Lower leg skin (tissue), 4 donors: ENCODE results near the gene GRIK3. TPM values are rescaled to one million over a fixed set of nuclear protein-coding genes. Genes with fewer than 3 reads are reported as not detected.

Source experiments
- DNase-seq, 2 donors: peaks; one replicate each; pipeline ENCODE4 v3.0.0-alpha.2; 2019; ENCODE audit warnings: low spot score in 2 of 2
- H3K4me3 ChIP-seq: fragments of 200-600 bp; sonication (generic); 2 replicates; pipeline ENCODE4 v1.5.1; 2017; ENCODE audit warnings: mild to moderate bottlenecking, low read depth; ENCODE audit not compliant: poor library complexity, severe bottlenecking
- CTCF ChIP-seq, 3 donors: fragments of 450-650 bp; IDR thresholded peaks; one replicate each; pipeline ENCODE4 v1.5.1; 2016; ENCODE audit warnings: antibody characterized with exemption in 3 of 3, mild to moderate bottlenecking in 3 of 3, moderate library complexity in 2 of 3
- POLR2A ChIP-seq, 2 donors: fragments of 450-650 bp; IDR thresholded peaks; one replicate each; pipeline ENCODE4 v1.6.1; 2016 to 2017; ENCODE audit warnings: antibody characterized with exemption in 2 of 2, mild to moderate bottlenecking in 1 of 2, moderate library complexity in 1 of 2
- WGBS, 2 donors: methylation state at CpG; one replicate each; pipeline ENCODE4 v1.1.5; 2018; 5-methylcytosine and 5-hydroxymethylcytosine counted together
- intact Hi-C: fragments of 100-400 bp; cut with DNase I; formaldehyde crosslinking; loops from one replicate; pipeline ENCODE4 v1.15.0; 2023; ENCODE audit warnings: low total_unique reads
- total RNA-seq, 4 donors: library from RNA; depleted of rRNA; stranded (reverse); fragments of >200 nt; gene quantifications; one replicate each; pipeline ENCODE4 v1.1.0, GENCODE V29; 2016

GRIK3 gene
- total RNA-seq, 4 donors from 2014 or later, result 0.04 to 0.36 (median 0.19) TPM

DNA sequence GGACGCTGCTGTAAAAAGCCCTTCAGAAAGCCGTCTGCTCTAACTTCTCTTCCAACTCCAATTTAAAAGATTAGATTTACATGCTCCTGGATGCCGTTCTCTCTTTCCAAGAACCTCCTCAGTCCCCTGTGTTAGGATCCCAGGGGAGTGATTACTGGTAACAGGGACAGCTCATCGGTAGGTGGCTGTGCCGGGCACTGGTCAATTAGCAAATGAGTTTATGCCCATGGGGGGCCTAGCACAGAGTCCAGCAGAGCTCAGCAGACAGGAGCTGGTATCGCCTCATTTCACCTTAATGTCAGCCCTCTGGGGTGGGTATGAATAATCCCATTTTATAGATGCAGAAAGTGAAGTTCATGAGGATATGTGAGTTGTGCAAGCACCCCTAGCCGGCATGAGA lies 191.9 kb downstream of the GRIK3 start:
- TF ChIP-seq CTCF (IDR thresholded peaks at IDR 0.05) (no peak), POLR2A (IDR thresholded peaks at IDR 0.05) (no peak)
- H3K4me3 ChIP-seq, result no peak overlapping the region
- DNase-seq, result no peak
- 57 to 60% methylated on average over 7 of the region's 7 CpGs for WGBS, 2 donors
- intact Hi-C loops, result no loop called here

GRCh38 chr1:36839485-36839884 lies 194.8 kb downstream of the GRIK3 start:
- DNase-seq, result no peak
- TF ChIP-seq POLR2A (IDR thresholded peaks at IDR 0.05) (no peak), CTCF (IDR thresholded peaks at IDR 0.05) (no peak)
- 85 to 86% methylated on average over 2 of the region's 2 CpGs for WGBS, 2 donors
- intact Hi-C loops, result no loop called here
- no peak overlapping the region for H3K4me3 ChIP-seq

- no peak for TF ChIP-seq CTCF (IDR thresholded peaks at IDR 0.05)
- no peak overlapping the region for H3K4me3 ChIP-seq
- 34 to 46% methylated on average over 8 of the region's 8 CpGs for WGBS, 2 donors
These were observed 195.4 kb downstream of the GRIK3 start for GRCh38 chr1:36838888-36839287.

DNA sequence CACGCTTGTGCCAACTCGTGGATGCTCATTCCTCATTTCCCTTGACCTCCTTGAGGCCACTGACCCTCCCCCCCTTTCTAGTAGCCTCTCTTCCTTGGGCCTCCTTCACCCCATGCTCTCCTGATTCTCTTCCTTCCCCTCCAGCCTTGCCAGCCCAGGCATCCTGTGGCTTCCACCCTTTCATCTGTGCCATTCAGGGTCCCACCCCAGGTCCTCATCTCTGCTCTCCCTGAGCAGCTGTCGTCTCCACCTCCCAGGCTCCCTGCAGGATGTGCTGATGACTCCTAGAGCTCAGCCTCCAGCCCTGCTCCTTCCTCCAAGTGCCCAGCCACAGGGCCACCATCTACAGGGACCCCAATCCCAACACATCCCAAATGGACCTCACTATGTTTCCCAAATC lies 197.4 kb downstream of the GRIK3 start:
- 37 to 49% methylated on average over 3 of the region's 3 CpGs for WGBS, 2 donors
- no peak for TF ChIP-seq CTCF (IDR thresholded peaks at IDR 0.05)
- no peak for TF ChIP-seq POLR2A (IDR thresholded peaks at IDR 0.05)
- H3K4me3 ChIP-seq, result no peak overlapping the region
- intact Hi-C loops, result no loop called here
- DNase-seq, result no peak

More at GRCh38 chr1:36838888-36839287, 195.4 kb downstream of the GRIK3 start:
- DNase-seq, result no peak
- intact Hi-C loops, result no loop called here

GRCh38 chr1:36836196-36836883 lies 198.0 kb downstream of the GRIK3 start:
- 58 to 66% methylated on average over 10 to 11 of the region's 11 CpGs for WGBS, 2 donors
- intact Hi-C loops, result no loop called here
- H3K4me3 ChIP-seq, result no peak overlapping the region
- no peak for DNase-seq
- TF ChIP-seq CTCF (IDR thresholded peaks at IDR 0.05), result no peak
- TF ChIP-seq POLR2A (IDR thresholded peaks at IDR 0.05), result no peak

DNA sequence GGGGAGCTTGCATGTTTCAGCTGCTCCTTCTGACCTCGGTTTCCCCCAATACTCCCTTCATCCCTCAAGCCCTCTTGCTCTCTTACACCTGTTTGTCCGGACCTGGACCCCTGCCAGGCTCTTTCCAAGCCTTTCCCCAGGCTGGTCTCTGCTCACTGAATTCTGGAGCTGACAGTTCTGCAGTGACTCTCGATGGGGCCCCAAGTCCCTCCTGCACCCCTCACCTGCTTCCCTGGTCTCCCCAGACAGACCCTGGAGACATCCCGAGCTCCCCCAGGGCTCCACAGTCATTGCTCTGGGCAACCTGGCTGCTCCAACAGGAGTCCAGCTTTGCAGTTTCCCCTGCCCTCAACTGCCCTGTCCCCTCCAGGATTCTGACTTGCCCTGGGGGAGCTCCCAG lies 198.6 kb downstream of the GRIK3 start:
- TF ChIP-seq CTCF (IDR thresholded peaks at IDR 0.05), result no peak
- WGBS, 2 donors, result 68 to 76% methylated on average over 4 of the region's 4 CpGs
- DNase-seq, result no peak
- intact Hi-C loops, result no loop called here
- H3K4me3 ChIP-seq, result no peak overlapping the region
